ENCODE results near the gene CERS6.

DNA sequence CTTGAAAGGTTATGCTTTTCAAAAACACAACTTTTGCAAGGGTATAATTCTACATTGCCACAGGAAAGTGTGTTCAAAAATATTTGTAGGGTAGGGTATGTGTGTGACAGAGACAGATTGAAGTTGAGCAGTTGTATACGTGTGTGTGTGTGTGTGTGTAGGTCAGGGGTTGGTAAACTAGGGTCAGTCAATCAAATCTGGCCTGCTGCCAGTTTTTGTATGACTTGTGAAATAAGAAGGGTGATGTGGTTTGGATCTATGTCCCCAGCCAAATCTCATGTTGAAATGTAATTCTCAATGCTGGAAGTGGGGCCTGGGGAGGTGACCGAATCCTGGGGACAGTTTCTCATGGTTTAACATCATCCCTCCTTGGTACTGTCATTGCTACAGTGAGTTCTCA lies 148.2 kb downstream of the CERS6 start:
- TF ChIP-seq, protein P1, sequence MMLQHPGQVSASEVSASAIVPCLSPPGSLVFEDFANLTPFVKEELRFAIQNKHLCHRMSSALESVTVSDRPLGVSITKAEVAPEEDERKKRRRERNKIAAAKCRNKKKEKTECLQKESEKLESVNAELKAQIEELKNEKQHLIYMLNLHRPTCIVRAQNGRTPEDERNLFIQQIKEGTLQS (IDR thresholded peaks at IDR 0.05), result no peak
- TF ChIP-seq, protein P2, sequence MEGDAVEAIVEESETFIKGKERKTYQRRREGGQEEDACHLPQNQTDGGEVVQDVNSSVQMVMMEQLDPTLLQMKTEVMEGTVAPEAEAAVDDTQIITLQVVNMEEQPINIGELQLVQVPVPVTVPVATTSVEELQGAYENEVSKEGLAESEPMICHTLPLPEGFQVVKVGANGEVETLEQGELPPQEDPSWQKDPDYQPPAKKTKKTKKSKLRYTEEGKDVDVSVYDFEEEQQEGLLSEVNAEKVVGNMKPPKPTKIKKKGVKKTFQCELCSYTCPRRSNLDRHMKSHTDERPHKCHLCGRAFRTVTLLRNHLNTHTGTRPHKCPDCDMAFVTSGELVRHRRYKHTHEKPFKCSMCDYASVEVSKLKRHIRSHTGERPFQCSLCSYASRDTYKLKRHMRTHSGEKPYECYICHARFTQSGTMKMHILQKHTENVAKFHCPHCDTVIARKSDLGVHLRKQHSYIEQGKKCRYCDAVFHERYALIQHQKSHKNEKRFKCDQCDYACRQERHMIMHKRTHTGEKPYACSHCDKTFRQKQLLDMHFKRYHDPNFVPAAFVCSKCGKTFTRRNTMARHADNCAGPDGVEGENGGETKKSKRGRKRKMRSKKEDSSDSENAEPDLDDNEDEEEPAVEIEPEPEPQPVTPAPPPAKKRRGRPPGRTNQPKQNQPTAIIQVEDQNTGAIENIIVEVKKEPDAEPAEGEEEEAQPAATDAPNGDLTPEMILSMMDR (IDR thresholded peaks at IDR 0.05; ENCODE audit: low read depth, low read length, missing input control), result no peak
- TF ChIP-seq, protein P3, sequence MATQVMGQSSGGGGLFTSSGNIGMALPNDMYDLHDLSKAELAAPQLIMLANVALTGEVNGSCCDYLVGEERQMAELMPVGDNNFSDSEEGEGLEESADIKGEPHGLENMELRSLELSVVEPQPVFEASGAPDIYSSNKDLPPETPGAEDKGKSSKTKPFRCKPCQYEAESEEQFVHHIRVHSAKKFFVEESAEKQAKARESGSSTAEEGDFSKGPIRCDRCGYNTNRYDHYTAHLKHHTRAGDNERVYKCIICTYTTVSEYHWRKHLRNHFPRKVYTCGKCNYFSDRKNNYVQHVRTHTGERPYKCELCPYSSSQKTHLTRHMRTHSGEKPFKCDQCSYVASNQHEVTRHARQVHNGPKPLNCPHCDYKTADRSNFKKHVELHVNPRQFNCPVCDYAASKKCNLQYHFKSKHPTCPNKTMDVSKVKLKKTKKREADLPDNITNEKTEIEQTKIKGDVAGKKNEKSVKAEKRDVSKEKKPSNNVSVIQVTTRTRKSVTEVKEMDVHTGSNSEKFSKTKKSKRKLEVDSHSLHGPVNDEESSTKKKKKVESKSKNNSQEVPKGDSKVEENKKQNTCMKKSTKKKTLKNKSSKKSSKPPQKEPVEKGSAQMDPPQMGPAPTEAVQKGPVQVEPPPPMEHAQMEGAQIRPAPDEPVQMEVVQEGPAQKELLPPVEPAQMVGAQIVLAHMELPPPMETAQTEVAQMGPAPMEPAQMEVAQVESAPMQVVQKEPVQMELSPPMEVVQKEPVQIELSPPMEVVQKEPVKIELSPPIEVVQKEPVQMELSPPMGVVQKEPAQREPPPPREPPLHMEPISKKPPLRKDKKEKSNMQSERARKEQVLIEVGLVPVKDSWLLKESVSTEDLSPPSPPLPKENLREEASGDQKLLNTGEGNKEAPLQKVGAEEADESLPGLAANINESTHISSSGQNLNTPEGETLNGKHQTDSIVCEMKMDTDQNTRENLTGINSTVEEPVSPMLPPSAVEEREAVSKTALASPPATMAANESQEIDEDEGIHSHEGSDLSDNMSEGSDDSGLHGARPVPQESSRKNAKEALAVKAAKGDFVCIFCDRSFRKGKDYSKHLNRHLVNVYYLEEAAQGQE (IDR thresholded peaks at IDR 0.05), result no peak
- no peak for TF ChIP-seq EGR1 (IDR thresholded peaks at IDR 0.05; ENCODE audit: low read depth in 2 of 2)
- TF ChIP-seq HNF4A (conservative IDR thresholded peaks at IDR 0.05), result no peak

Measured in liver (tissue), 3 donors.